Kidney epithelial cell (primary cell): ENCODE results near the gene PTCSC3. TPM values are rescaled to one million over a fixed set of nuclear protein-coding genes. Genes with fewer than 3 reads are reported as not detected.

Experiments used
- DNase-seq: peaks from one replicate; pipeline ENCODE4 v3.0.0-alpha.2; 2010; ENCODE audit warnings: low read depth
- H3K27me3 ChIP-seq: 2 replicates; pipeline ENCODE4 v1.6.0; 2011; ENCODE audit warnings: low read length; ENCODE audit not compliant: control insufficient read depth, insufficient read depth
- H3K36me3 ChIP-seq: 2 replicates; pipeline ENCODE4 v1.5.1; 2011; ENCODE audit warnings: low read length; ENCODE audit not compliant: control insufficient read depth, insufficient read depth
- H3K4me3 ChIP-seq: 2 replicates; pipeline ENCODE4 v1.5.1; 2011; ENCODE audit warnings: low read depth, mild to moderate bottlenecking, control low read depth, low read length
- CTCF ChIP-seq: IDR thresholded peaks from 2 replicates; pipeline ENCODE4 v1.5.1; 2011; ENCODE audit warnings: mild to moderate bottlenecking, moderate library complexity, low read length, control low read depth, inconsistent platforms; ENCODE audit not compliant: insufficient read depth, poor library complexity, severe bottlenecking
- total RNA-seq: library from RNA; depleted of rRNA; stranded (reverse); fragments of >200 nt; gene quantifications from 2 replicates; pipeline ENCODE4 v1.2.3, GENCODE V29; 2015

Gene PTCSC3
- total RNA-seq, 1 donor from 2014 or later: not detected

- H3K36me3 ChIP-seq: no peaks in the 10 kb centered on the region
- no peak for DNase-seq
- no peak for TF ChIP-seq CTCF
These were observed 42.5 kb downstream of the PTCSC3 start for GRCh38 chr14:36134038-36134437.

GRCh38 chr14:36132826-36133225, 43.7 kb downstream of the PTCSC3 start:
- no peak for DNase-seq
- H3K36me3 ChIP-seq: no peaks in the 10 kb centered on the region
- TF ChIP-seq CTCF: no peak
- H3K4me3 ChIP-seq: no peak overlapping the region
- H3K27me3 ChIP-seq: no peaks in the 10 kb centered on the region

More at GRCh38 chr14:36134038-36134437, 42.5 kb downstream of the PTCSC3 start:
- H3K27me3 ChIP-seq: no peaks in the 10 kb centered on the region
- H3K4me3 ChIP-seq: no peak overlapping the region

GRCh38 chr14:36130186-36130585, 46.3 kb downstream of the PTCSC3 start:
- DNase-seq: no peak
- no peaks in the 10 kb centered on the region for H3K27me3 ChIP-seq
- TF ChIP-seq CTCF: no peak
- no peaks in the 10 kb centered on the region for H3K36me3 ChIP-seq
- H3K4me3 ChIP-seq: no peak overlapping the region

GRCh38 chr14:36129181-36129580, 47.3 kb downstream of the PTCSC3 start:
- H3K36me3 ChIP-seq: no peaks in the 10 kb centered on the region
- no peak overlapping the region for H3K4me3 ChIP-seq
- no peak for TF ChIP-seq CTCF
- H3K27me3 ChIP-seq: no peaks in the 10 kb centered on the region
- DNase-seq: peak; percentile 32

GRCh38 chr14:36113341-36113740, 63.2 kb downstream of the PTCSC3 start:
- no peak for DNase-seq
- Histone ChIP-seq H3K27me3 (no peaks in the 10 kb centered on the region), H3K36me3 (no peaks in the 10 kb centered on the region), H3K4me3 (no peak overlapping the region)
- no peak for TF ChIP-seq CTCF

GRCh38 chr14:36111822-36112583, 64.5 kb downstream of the PTCSC3 start:
- TF ChIP-seq CTCF: no peak
- Histone ChIP-seq H3K36me3 (no peaks in the 10 kb centered on the region), H3K27me3 (no peaks in the 10 kb centered on the region), H3K4me3 (no peak overlapping the region)
- DNase-seq: no peak
